GM12865 (cell line): ENCODE results near the gene PDAP1.

Experiments used
- DNase-seq: peaks from one replicate; pipeline ENCODE4 v3.0.0; 2010; ENCODE audit warnings: low read depth
- H3K4me3 ChIP-seq: 2 replicates; pipeline ENCODE4 v1.5.1; 2011; ENCODE audit warnings: mild to moderate bottlenecking, low read depth, low read length, control low read depth
- TF ChIP-seq, protein P1 (sequence below): IDR thresholded peaks from 2 replicates; pipeline ENCODE4 v1.5.1; 2011; ENCODE audit warnings: low read length, control low read depth, low read depth, inconsistent platforms; ENCODE audit not compliant: insufficient read depth; ENCODE audit errors: missing control alignments

The PDAP1 gene, protein sequence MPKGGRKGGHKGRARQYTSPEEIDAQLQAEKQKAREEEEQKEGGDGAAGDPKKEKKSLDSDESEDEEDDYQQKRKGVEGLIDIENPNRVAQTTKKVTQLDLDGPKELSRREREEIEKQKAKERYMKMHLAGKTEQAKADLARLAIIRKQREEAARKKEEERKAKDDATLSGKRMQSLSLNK

DNA sequence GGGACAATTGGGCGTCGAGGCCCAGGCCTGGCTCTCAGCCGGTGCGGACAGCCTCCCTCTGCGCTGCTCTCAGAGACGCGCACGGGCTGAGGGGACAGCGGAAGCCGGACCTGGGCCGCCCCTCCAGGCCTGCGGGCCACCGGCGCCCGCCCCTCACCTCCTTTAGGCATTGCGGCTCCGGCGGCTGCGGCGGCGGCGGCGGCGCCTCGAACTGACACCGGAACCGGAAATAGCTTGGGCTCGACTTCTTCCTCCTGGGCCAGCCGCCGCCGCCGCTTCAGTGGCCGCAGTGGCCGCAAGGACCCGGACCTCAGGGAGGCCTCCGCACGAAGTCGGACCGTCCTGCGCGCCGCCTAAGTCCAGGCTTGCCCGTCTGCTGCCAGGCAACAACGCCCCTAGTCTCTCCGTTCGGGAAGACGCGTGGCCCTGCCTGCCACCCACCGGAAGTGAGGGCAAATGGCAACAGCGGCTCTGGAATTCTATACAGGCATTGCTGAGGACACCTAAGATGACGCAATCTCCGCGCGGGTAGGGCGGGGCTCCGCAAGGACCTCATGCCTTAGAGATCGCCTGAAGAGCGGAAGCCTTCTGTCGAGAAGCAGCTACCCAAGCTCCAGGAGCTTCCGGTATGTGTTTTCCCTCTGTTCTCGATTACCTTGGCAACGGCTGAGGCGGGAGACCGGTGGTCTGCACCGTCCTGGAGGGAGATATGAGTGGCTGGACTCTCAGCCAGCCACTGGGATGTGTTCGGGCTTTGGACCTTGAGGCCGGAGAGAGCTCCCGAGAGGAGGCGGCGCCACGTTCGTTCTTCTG is at the start of gene PDAP1, which contains the start of gene BUD31:
TSS of gene PDAP1 (minus strand) at position 219 of the 813 bp plus-strand sequence. CDS start at position 170, 49 bp downstream.
TSS of gene BUD31 (plus strand) at position 591 of the 813 bp plus-strand sequence. CDS start 2,124 bp downstream, outside the sequence.
- peak; percentile 96 for DNase-seq
- peak within 1 kb of the TSS; percentile 73 for H3K4me3 ChIP-seq
- TF ChIP-seq, protein P1, sequence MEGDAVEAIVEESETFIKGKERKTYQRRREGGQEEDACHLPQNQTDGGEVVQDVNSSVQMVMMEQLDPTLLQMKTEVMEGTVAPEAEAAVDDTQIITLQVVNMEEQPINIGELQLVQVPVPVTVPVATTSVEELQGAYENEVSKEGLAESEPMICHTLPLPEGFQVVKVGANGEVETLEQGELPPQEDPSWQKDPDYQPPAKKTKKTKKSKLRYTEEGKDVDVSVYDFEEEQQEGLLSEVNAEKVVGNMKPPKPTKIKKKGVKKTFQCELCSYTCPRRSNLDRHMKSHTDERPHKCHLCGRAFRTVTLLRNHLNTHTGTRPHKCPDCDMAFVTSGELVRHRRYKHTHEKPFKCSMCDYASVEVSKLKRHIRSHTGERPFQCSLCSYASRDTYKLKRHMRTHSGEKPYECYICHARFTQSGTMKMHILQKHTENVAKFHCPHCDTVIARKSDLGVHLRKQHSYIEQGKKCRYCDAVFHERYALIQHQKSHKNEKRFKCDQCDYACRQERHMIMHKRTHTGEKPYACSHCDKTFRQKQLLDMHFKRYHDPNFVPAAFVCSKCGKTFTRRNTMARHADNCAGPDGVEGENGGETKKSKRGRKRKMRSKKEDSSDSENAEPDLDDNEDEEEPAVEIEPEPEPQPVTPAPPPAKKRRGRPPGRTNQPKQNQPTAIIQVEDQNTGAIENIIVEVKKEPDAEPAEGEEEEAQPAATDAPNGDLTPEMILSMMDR = no peak

DNA sequence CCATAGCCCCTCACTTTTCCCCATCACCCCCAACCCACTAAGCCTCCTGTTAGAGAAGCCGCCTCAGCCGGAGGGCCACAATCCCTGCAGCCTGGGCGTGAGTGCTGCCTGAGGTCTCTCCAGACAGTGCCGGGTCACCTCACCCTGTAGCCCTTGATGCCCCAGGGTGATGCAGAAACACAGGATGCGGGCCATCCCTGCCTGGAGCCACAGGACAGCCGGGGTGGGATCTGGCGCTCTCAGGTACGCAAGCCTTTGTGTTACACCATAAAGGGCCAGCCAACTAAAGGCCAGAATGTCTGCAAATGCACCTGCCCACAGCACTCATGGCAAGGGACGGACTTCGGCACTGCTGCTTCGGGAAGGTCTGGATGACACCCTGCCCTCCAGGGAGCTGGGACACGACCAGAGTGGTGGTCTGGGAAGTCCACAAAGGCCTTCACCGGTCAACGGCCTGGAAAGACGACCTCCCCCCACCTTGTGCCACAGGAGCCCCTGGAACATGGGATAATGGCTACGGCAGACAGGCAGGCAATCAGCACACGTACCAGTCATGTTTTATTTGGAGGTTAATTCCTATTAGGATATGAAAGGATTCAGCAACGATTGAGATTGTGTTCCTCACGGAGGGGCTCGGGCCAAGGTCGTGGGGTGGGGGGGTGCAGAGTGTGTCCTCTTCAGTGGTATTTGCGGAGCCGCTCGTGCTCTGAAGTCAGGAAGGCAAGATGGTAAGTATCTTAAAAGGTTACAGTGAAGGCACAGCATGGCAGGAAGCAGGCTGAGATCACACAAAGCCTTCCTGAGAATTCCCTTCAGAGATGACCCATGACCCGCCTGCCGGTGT is 49.5 kb upstream of the PDAP1 start:
- TF ChIP-seq, protein P1 = no peak
- H3K4me3 ChIP-seq = no peak overlapping the region
- no peak for DNase-seq

DNA sequence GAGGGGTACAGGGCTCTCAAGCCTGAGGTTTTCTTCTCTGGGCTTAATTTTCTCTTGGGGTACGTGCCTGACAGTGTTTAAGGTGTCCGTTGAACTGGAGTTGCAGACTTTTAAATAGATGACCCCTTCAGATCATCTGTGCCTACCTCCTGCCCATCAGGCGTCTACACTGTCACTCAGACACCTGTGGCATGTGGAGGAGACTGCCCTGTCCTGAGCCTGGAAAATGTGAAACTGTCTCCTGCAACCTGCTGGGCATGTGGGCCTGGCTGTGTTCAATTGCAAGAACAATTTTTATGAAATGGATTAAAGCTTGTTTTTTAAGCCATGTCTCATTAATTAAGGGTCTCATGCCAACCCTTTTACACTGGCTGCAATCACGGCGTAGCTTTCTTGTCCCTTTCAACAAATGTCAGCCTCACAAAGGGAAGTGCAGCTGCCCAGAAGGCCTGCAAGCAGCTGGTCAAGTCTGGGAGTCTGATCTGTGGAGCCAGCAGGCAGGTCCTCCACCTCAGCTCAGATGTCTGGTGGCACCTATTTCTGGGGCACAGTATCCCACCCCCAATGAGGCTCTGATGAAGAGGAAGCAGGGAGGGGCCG is 48.8 kb upstream of the PDAP1 start:
- TF ChIP-seq, protein P1 = no peak
- H3K4me3 ChIP-seq = no peak overlapping the region
- no peak for DNase-seq

DNA sequence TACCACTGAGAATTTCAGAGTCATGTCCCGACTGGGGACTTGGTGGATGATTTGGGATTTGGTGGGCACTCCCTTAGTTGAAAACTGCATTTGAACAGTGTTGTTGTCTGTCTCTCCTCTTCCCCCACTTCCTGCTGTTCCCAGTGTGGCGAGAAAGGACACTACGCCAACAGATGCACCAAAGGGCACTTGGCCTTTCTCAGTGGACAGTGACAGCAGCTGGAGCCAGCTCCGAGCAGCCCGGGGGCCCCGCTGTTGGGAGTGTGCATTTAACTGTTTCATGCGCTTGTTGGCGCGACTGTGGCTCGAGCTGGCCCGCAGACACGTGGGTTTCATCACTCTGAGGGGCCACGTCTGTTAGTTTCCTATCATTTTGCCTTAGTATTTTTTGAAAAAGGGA is 47.9 kb upstream of the PDAP1 start:
- TF ChIP-seq, protein P1 = no peak
- DNase-seq = no peak
- H3K4me3 ChIP-seq = no peak overlapping the region

DNA sequence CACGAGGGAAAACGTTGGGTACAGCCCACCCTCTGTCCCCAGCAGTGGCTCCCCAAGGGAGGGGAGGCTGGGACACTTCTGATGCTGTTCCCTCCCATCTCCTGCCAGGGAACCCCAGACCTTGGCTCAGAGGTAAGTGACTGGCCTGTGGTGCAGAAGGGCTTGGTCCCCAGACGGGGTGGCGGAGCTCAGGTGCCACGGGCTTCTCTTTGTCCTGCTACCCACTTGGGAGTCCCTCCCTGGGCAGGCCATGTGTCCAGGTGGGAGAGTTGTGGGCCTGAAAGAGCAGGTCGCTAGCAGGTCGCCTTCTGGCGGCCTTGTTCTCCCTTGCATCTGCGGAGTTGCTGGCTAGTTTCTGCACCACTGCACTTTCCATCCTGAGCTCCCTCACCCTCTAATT is 47.5 kb upstream of the PDAP1 start:
- TF ChIP-seq, protein P1 = no peak
- no peak for DNase-seq
- H3K4me3 ChIP-seq = no peak overlapping the region

DNA sequence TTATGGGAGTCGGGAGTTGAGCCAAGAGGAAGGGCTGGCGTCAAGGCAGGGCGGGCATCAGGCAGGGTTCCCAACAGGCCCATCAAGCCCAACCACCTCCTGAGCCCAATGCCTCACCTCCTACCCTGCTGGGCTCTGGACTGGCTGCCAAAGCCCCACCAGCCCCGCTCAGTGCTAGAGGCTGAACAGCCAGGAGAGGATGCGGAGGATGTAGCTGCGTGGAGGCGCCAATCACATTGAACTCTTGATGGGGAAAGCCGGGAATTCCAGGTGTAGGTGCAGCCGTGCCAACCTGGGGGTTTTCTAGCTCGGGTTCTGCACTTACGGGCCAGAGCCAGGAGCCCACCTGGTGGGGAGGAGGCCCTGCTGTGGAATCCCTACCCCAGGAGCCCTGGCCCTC is 44.7 kb upstream of the PDAP1 start:
- no peak for DNase-seq
- TF ChIP-seq, protein P1 = no peak
- no peak overlapping the region for H3K4me3 ChIP-seq
